ENCODE data around the gene GUCY2C.

- TF ChIP-seq YY1 (IDR thresholded peaks at IDR 0.05; ENCODE audit: low read depth) (no peak), EGR1 (IDR thresholded peaks at IDR 0.05) (no peak)
Observed at GRCh38 chr12:14576896-14577295, 119.5 kb downstream of the GUCY2C start.

All from Ishikawa (cell line).